NCI-H460 (cell line): ENCODE results near the gene ST6GAL1. TPM values are rescaled to one million over a fixed set of nuclear protein-coding genes. Genes with fewer than 3 reads are reported as not detected.
"Not testable (repeated sequence)": the region's sequence is repeated elsewhere in the genome, so short reads cannot be mapped to it uniquely, and the experiment has no call there.

Experiments
- DNase-seq: peaks from one replicate; pipeline ENCODE4 v3.0.0-alpha.2; 2016; ENCODE audit warnings: low read depth; ENCODE audit errors: extremely low read depth
- total RNA-seq: library from RNA; depleted of rRNA; stranded (reverse); fragments of >200 nt; shearing (Covaris generic); gene quantifications from 2 replicates; pipeline ENCODE4 v1.2.3, GENCODE V29; 2014

ST6GAL1 gene
- total RNA-seq, 1 experiment from 2014 or later = 18.8 TPM

- no peak for DNase-seq
Observed at GRCh38 chr3:186991470-186991869, 61.1 kb downstream of the ST6GAL1 start.

- not testable (repeated sequence) for DNase-seq
Observed at GRCh38 chr3:186992096-186992495, 61.8 kb downstream of the ST6GAL1 start.

- DNase-seq = no peak
Observed at GRCh38 chr3:186993210-186993782, 63.0 kb downstream of the ST6GAL1 start.

- no peak for DNase-seq
Observed at GRCh38 chr3:186994000-186994955, 64.0 kb downstream of the ST6GAL1 start.

- no peak for DNase-seq
Observed at GRCh38 chr3:186996356-186996755, 66.0 kb downstream of the ST6GAL1 start.

- no peak for DNase-seq
Observed at GRCh38 chr3:186997061-186997460, 66.7 kb downstream of the ST6GAL1 start.

GRCh38 chr3:186997473-186997939 is 67.2 kb downstream of the ST6GAL1 start:
- DNase-seq = no peak

GRCh38 chr3:186998937-186999368 is 68.6 kb downstream of the ST6GAL1 start:
- no peak for DNase-seq

GRCh38 chr3:187000711-187001151 is 70.4 kb downstream of the ST6GAL1 start:
- no peak for DNase-seq

- DNase-seq = no peak
Observed at GRCh38 chr3:187002915-187003314, 72.6 kb downstream of the ST6GAL1 start.

- no peak for DNase-seq
Observed at GRCh38 chr3:187005827-187006481, 75.6 kb downstream of the ST6GAL1 start.

- no peak for DNase-seq
Observed at GRCh38 chr3:187006864-187007630, 76.7 kb downstream of the ST6GAL1 start.

GRCh38 chr3:187010382-187010781 is 80.1 kb downstream of the ST6GAL1 start:
- not testable (repeated sequence) for DNase-seq

GRCh38 chr3:187011915-187012314 is 81.6 kb downstream of the ST6GAL1 start:
- no peak for DNase-seq

GRCh38 chr3:187012609-187013051 is 82.3 kb downstream of the ST6GAL1 start:
- no peak for DNase-seq

GRCh38 chr3:187013159-187013716 is 82.9 kb downstream of the ST6GAL1 start:
- no peak for DNase-seq

GRCh38 chr3:187014417-187014864 is 84.1 kb downstream of the ST6GAL1 start:
- no peak for DNase-seq

GRCh38 chr3:187015903-187016638 is 85.7 kb downstream of the ST6GAL1 start:
- no peak for DNase-seq

GRCh38 chr3:187016639-187017345 is 86.5 kb downstream of the ST6GAL1 start:
- DNase-seq = no peak
